ENCODE data around the gene FGGY.
A peak's percentile ranks its signal among the peaks of the same experiment; 100 is the strongest.

FGGY gene

GRCh38 chr1:59751801-59752200 is 454.9 kb downstream of the FGGY start:
- no peak for DNase-seq

DNA sequence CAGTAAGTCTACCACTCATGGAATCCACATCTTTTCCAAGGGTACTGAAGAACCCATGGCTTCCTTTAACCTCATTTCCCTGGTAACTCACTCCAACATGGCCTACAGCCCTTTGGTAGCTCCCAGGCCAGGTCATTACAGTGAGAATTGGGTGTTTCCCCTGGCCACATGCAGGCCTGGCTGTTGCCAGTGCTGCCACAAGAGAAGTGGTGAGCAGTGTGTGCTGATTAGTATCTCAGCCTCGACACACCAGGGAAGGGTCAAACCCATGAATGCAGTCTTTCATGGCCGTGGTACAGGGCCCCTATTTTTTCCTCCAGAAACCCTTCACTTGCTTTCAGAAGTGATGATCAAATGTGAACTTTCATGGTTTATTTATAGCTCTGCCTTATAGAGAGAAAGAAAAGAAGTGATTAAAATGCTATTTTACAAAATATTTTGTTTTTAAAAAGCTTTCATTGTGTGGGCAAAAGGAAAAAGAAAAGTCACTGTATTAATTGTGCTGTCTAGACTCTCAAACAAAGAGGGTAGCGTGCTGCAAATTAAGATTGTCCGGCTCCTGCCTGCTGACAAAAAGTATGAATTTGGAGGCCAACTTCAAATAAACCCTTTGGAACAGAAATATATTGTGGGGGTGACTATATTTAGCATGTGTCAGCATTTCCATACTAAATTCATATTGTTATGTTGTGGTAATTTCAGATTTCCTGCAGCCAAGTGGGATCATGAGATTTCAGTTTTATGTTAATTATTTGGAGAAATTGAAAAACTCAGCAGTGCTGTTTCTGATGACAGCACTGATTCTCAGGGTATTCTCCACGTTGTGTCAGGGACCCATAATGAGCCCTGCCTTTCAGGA is 455.9 kb downstream of the FGGY start:
- DNase-seq, result no peak

DNA sequence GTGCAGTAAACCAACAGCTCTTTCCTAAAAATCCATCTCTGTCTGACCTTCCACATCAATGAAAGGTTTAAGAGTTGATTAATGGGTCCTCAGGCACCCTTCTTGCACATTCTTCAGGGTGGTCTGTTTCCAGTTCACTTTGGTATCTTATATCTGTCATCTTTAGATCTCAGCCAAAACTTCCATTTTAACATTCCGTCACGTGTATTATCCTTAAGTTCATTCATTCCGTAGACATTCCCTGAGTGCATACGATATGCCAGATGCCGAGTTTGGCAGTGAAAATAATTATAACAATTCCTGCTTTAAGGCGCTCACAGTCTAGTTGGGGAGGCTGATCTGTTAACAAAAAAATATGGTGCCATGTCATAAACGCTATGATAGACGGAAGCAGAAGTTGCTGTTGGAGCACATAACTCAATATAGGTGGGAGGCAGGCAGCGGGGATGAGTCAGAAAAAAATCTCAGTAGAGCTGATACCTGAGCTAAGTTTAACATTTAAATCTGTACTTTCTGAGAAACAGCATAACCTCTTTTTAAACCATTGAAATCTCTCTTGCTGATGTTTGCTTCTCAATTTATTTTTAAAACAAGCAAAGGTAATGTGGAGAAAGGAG is 458.3 kb downstream of the FGGY start:
- DNase-seq, result no peak

GRCh38 chr1:59757197-59757747 is 460.4 kb downstream of the FGGY start:
- DNase-seq, result no peak

DNA sequence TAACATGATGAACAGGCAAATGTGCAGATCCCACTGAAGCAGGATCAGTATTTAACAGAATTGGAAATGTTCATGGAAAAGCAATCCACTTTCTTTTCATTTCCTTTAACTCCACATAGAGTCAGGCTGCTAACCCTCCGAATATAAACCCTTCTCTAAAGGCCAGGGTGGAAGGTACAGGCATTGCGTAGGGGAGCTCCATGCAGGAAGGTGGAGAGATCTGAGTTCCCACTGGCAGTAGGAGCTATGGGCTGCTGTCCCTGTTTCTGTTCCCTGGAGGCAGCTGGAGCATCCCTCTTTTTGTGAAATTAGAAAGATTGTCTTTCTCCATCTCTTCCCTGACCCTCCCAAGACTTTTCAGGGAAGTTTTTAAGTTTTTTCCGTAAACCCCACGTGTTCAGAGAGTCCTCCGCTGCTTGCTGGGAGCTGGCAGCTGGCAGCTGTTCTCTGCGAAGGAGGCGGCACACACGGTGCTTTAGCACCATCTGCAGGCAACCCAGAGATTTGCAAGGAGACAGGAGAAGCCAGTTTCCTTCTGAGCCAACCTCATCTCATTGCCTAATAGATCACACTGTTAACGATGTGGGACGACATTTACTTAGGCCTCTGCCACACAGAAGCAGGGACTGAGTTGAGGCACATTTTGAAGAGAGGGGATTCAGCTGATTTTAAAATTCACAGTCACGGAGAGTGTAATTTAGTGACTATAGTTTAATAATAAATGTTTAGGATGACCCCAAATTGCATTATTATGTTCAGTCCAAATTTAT is 462.4 kb downstream of the FGGY start:
- peak; percentile 73 for DNase-seq

DNA sequence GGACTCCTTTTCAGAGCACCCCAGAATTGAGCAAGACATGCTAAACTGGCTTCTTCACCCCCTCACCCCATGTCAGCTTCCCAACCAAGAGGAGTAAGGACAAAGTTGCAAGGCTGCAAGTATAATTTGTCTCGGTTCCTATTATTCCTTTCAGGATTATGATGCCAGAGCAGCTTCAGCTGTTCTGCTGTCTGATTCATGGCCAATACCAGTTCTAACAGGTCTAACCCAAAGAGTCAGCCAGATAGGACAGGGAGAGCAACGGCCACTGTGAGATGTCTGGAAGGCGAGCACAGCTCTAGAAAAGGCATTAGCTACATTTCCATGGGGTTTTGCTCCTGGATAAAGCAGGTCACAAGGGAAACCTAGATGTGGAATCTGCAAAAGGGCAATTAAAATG is 464.5 kb downstream of the FGGY start:
- no peak for DNase-seq

- no peak for DNase-seq
Measured at GRCh38 chr1:59763418-59763817, 466.5 kb downstream of the FGGY start.

- no peak for DNase-seq
Measured at GRCh38 chr1:59765011-59765730, 468.3 kb downstream of the FGGY start.

GRCh38 chr1:59766227-59766855 is 469.4 kb downstream of the FGGY start:
- no peak for DNase-seq

DNA sequence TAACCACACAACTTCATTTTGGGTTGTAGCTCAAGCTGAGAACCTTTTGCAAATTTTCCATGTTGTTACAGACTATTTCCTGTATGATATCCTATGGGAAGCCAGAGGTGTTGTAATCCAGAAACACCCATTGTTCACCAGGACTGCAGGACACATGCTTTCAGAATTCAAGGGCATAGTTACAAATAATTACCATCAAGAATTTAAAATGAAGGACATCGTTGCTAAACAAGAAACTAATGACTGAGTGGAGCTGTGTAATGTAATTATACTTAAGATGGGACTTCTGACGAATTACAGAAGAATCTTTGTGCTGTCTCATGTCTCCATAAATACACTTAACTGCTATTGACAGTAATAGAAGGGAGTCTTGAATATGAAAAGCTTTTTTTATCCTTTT is 470.2 kb downstream of the FGGY start:
- DNase-seq, result no peak

- DNase-seq, result no peak
Measured at GRCh38 chr1:59768792-59769735, 472.2 kb downstream of the FGGY start.

- DNase-seq, result no peak
Measured at GRCh38 chr1:59769736-59770095, 472.8 kb downstream of the FGGY start.

DNA sequence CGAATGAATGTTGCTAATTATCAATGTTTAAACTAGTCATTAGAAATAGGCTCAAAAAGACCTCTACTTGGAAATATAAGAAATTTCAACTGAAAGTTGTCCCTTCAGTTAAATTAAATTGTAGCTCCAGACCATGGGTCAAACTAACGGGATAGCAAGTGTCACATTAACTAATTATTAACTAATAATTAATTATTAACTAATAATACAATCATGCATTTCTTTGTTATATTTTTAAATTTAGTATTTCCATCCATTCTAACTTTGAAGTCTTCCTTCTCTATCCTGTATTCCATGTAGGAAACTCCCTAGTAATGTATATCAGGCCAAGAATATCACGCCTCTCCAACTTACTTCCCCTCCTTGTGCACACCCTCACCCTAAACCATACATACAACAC is 474.5 kb downstream of the FGGY start:
- no peak for DNase-seq

DNA sequence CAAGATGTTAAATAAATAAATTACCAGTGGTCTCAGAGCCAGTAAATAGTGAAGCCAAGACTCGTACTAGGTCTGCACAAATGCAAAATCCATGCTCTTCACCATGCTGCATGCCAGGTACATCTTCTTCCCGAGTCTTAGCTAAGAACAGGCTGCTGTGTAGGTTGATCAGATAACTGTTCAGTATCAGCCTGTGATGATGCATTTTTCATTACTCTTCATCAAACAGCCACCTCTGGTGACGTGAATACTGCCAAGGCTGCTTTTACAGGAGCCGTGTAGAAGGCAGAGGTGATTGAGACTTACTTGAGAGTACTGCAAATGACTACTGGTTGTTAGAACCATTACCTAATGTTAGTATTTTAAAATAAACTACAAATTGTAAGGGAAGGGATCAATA is 478.6 kb downstream of the FGGY start:
- no peak for DNase-seq

DNA sequence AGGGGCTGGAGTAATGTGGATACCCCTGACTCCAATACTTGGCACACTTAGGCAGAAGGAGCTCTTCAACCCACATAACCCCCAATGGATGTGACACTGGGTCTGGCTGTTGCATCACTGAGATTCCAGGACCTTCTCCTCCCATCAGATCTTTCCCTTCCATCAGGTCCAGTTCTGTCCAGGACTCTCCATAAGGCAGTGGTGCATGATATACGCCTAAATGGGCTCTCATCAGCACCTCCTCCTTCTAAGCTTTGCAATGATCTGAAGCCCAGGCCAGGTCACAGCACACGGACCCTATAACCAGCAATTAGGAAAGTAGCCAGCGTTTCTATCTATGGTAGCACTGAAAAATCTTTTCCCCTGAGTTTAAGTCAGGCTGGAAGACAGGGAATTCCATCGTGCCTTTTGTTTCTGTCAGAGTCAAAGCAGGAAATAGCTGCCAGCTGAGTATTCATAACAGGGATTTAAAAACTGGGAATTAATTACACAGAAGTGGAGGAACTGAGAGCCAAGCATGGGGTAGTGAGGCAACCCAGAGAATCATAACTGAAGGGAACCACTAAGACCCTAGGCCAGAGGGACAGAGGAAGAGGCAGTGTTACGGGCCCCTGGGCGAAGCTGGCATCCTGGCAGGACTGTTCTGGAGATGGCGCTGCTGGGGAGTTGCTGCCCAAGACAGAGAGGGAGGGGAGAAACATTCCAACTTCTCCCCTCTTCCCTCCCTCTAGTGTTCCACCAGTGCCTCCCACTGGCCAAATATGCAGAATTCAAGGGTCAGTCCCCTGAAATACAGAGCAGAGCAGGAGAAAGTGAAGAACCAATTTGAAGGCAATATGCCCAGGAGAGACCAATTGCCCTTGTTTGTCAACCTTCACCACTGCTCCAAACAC is 480.3 kb downstream of the FGGY start:
- no peak for DNase-seq

GRCh38 chr1:59779949-59780348 is 483.1 kb downstream of the FGGY start:
- no peak for DNase-seq

DNA sequence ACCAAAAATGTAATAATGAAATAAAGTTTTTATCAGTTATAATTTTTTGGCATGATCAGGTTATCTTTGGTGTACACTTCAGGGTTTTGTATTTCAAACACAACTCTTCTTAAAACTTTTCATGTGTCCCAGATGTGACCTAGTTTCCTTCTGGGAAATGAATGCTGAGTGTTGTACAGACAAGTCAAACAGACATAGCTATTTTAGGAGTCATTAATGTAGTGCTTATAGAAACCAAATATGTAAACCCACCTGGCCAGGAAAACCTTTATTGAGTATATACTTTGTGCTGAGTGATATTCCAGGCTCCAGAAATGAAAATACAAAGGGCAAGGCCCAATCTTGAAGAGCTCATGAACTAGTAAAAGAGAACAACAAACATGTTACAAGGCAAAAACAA is 491.9 kb downstream of the FGGY start:
- no peak for DNase-seq

- DNase-seq, result no peak
Measured at GRCh38 chr1:59798600-59798999, 501.7 kb downstream of the FGGY start.

GRCh38 chr1:59803458-59804038 is 506.7 kb downstream of the FGGY start:
- DNase-seq, result no peak

DNA sequence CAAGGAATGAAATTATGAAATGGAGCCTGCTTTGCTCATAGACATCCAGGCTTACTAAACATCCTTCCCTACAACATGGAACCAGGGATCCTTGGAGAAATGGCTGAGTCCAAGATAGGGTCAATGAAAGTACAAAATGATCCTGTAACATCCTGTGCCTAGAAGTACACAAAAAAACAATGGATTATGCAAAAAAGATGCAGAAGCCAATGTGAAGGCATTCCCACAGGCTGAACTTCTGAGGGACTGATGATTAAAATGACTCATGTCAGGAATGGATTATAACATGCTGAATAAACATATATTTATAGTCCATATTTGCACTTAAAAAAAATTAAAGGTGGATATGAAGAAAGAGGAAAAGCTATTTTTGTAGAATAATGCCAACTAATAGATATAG is 507.4 kb downstream of the FGGY start:
- no peak for DNase-seq

Data from activated T-cell treated with anti-CD3 and anti-CD28 coated beads, Interleukin-2, amount 50 U/mL, for 1 hour (primary cell).